ENCODE data around the gene GRM7.

DNA sequence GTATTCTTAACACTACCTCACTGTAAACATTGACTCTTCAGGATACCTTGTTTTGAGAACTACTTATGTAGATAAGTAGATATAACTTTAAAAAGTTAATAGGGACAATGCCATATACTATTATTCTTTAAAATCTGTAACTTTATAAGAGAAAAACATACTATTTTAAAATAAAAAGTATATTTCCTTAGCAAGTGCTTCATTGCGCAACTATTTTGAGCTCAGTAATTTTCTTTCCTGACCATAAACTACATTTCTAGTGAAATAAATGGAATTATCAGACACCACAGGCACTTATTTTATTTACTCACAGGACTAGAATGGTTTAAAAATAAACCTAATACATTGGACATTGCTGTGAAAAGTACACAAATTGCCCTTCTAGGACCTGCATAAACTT, 876.3 kb downstream of the GRM7 start:
- TF ChIP-seq, protein P1, sequence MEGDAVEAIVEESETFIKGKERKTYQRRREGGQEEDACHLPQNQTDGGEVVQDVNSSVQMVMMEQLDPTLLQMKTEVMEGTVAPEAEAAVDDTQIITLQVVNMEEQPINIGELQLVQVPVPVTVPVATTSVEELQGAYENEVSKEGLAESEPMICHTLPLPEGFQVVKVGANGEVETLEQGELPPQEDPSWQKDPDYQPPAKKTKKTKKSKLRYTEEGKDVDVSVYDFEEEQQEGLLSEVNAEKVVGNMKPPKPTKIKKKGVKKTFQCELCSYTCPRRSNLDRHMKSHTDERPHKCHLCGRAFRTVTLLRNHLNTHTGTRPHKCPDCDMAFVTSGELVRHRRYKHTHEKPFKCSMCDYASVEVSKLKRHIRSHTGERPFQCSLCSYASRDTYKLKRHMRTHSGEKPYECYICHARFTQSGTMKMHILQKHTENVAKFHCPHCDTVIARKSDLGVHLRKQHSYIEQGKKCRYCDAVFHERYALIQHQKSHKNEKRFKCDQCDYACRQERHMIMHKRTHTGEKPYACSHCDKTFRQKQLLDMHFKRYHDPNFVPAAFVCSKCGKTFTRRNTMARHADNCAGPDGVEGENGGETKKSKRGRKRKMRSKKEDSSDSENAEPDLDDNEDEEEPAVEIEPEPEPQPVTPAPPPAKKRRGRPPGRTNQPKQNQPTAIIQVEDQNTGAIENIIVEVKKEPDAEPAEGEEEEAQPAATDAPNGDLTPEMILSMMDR (IDR thresholded peaks at IDR 0.05; ENCODE audit: low read depth, low read length, poor library complexity, severe bottlenecking): no peak
- TF ChIP-seq EZH2phosphoT487 (IDR thresholded peaks at IDR 0.05; ENCODE audit: borderline replicate concordance, low read length): no peak

Data from DOHH2 (cell line).